AG10803 (cell line): ENCODE measurements around the gene PIP4K2A.

Experiments used
- DNase-seq: peaks from one replicate; pipeline ENCODE4 v3.0.0; 2010; ENCODE audit warnings: low read depth
- H3K4me3 ChIP-seq: 2 replicates; pipeline ENCODE4 v1.5.1; 2011; ENCODE audit warnings: mild to moderate bottlenecking, low read length, control low read depth
- TF ChIP-seq, protein P1 (sequence below): conservative IDR thresholded peaks from 2 replicates; pipeline ENCODE4 v1.5.1; 2011; ENCODE audit warnings: mild to moderate bottlenecking, low read length, control low read depth, inconsistent platforms

The PIP4K2A gene

DNA sequence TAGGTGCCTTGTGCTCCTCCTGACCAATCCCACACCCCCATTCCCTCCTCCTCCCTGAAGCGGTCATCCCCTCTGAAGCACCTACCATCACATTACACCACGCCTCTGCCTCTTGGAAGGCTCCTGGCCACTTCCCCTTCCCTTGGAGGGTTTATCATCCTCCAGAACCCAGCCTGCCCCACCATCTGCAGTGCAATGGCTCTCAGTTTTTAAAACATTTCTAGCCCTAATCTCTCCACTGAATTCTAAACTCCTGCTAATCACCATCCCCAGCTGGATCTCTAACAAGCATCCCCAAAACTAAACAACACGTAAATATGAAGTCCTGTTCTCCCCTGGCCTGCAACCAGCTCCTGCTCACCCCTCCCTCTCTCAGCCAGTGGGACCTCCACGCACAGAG lies 70.6 kb downstream of the PIP4K2A start:
- TF ChIP-seq, protein P1, sequence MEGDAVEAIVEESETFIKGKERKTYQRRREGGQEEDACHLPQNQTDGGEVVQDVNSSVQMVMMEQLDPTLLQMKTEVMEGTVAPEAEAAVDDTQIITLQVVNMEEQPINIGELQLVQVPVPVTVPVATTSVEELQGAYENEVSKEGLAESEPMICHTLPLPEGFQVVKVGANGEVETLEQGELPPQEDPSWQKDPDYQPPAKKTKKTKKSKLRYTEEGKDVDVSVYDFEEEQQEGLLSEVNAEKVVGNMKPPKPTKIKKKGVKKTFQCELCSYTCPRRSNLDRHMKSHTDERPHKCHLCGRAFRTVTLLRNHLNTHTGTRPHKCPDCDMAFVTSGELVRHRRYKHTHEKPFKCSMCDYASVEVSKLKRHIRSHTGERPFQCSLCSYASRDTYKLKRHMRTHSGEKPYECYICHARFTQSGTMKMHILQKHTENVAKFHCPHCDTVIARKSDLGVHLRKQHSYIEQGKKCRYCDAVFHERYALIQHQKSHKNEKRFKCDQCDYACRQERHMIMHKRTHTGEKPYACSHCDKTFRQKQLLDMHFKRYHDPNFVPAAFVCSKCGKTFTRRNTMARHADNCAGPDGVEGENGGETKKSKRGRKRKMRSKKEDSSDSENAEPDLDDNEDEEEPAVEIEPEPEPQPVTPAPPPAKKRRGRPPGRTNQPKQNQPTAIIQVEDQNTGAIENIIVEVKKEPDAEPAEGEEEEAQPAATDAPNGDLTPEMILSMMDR = no peak
- DNase-seq = no peak

DNA sequence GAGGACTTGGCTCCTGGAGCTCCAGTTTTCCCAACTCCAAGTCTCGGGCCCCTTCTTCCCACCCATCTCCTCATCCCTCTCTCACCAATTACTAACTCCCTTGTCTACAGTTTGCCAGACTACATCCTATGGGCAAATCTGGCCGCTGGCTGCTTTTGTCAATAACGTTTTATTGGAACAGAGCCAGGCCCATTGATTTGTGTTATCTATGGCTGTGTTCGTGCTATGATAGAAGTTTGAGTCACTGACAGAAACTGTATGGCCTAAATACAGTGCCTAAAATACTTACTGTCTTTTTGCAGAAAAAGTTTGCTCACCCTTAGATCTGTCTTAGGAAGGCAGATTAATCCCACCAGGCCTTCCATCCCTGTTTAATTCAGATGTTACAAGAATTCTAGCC lies 71.3 kb downstream of the PIP4K2A start:
- H3K4me3 ChIP-seq = no peak overlapping the region
- DNase-seq = no peak
- TF ChIP-seq, protein P1 = no peak

More for the DNA sequence above, 70.6 kb downstream of the PIP4K2A start:
- H3K4me3 ChIP-seq = no peak overlapping the region

DNA sequence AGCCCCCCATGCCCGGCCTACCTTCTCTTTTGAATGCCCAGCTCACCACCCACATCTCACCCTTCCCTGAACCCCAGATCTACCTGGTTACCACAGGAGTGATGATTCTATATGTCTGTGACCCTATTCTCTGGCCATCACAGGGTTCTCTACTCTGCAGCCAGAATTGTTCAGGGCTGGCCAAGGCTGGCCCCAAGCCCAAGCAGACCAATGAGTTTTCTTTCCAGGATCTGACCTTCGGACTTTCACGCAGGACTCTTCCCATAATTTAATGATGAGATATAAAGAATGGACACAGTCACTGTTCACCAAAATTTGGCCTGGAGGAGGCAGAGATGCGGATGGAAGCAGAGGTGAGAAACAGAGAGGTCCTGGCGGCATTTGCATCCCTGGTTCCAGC lies 72.6 kb downstream of the PIP4K2A start:
- TF ChIP-seq, protein P1 = no peak

DNA sequence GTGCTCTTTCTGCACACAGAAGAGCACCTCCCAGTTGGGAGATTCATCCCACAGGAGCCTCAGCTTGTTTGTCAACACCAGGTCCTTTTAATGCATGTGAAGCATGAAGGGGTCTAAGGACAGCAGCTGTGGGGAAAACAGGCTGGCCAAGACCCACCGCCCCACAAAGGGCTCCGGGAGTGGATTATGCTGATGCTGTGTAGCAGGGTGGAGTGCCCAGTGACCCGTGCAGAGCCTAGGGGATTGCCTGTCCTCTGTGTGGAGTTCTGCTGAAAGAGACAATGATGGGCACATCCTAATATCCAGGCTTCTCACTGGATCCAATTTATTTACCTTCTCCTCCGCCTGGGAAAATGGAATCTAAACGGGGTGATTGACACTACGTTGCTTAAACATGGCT lies 74.0 kb downstream of the PIP4K2A start:
- no peak overlapping the region for H3K4me3 ChIP-seq
- TF ChIP-seq, protein P1 = no peak
- DNase-seq = no peak

More for the DNA sequence above, 72.6 kb downstream of the PIP4K2A start:
- no peak for DNase-seq
- H3K4me3 ChIP-seq = no peak overlapping the region

DNA sequence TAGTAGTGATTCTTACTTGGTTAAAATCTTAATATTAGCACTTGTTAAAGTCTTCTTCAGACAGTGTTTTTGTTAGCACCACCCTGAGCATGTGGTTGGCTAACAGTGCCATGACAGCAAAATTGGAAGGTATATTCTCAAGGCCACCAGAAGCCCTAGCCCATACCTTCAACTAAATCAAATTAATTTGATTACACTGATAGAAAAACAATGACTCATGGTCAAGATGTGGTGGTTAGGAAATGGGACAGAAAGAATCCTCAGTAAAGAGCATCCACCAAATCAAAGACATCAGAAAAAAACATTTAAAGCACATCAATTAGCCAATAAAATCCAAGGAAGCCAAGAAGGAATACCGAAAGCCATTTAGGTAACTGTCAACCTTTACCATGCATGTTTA lies 75.5 kb downstream of the PIP4K2A start:
- no peak for DNase-seq
- TF ChIP-seq, protein P1 = no peak
- no peak overlapping the region for H3K4me3 ChIP-seq

DNA sequence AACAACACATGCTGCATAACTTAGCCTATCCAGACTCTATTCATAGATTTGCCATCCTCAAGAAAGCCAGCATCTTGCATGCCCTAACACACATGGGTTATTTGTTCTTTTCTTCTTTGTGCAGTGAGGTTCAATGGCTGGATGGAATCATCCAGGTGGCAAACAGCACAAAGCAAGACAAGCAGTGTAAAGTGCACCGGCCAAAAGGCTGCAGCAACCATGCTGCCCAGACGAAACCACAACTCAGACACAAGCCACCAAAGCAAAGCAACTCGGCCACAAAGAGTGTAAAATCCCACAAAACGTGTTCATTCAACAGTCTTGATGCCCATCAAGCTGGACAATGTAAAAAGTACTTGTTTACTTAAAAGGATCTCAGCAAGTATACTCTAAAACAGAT lies 76.9 kb downstream of the PIP4K2A start:
- DNase-seq = no peak
- TF ChIP-seq, protein P1 = no peak
- H3K4me3 ChIP-seq = no peak overlapping the region

DNA sequence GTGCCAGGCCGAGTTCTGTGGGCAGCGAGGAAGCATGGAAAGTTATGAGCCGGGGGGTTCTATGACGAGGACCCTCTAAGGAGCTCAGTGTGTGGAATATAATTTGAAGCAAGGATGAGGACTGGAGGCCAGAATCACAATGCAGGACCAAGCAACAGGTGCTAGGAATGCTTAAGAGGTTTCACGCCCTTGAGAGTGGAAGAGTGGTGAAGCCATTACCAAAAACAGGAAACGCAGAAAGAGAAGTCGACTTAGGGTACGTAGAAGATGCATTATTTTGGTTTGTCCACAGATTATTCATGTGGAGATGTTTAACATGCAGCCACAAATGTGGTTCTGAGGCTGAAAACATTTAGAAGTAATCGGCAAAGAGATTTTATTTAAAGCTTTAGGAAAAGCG lies 78.7 kb downstream of the PIP4K2A start:
- DNase-seq = no peak
- no peak overlapping the region for H3K4me3 ChIP-seq
- TF ChIP-seq, protein P1 = no peak
